RWPE1 (cell line): ENCODE data around the gene TMEM8B.

Experiments used
- CTCF ChIA-PET: fragments of 350-600 bp; sonication (Branson Sonifier 250); formaldehyde crosslinking; extraction: SDS; loops from one replicate; lab custom pipeline; 2021; lab: Yijun Ruan, JAX
- POLR2A ChIA-PET: fragments of 400-600 bp; formaldehyde crosslinking; extraction: SDS; loops from one replicate; lab custom pipeline; 2020; ENCODE audit warnings: antibody characterized with exemption; ENCODE audit not compliant: low non-redundant PET; lab: Yijun Ruan, JAX
- DNase-seq: peaks from one replicate; pipeline ENCODE4 v3.0.0; 2012; ENCODE audit warnings: low spot score
- H3K27ac ChIP-seq: fragments of 450-650 bp; 2 replicates; pipeline ENCODE4 v1.5.1; 2017
- CTCF ChIP-seq: fragments of 450-650 bp; conservative IDR thresholded peaks from 2 replicates; pipeline ENCODE4 v1.5.1; 2017; ENCODE audit warnings: low read depth, mild to moderate bottlenecking

The TMEM8B gene

GRCh38 chr9:35790385-35791296 is 38.4 kb upstream of the TMEM8B start:
- CTCF ChIA-PET = interaction anchor here (0.5 to 1.5 kb wide), 38 partner anchors 8 to 628 kb away, joined by 3 to 25 read pairs (median 4); partner anchors contain the start of genes CA9, HINT2 and HRCT1
- POLR2A ChIA-PET = interaction anchor here (1.2 kb wide), 1 partner anchor 92 kb away, joined by 3 read pairs; no protein-coding TSS in a partner anchor
- H3K27ac ChIP-seq = peak overlapping the region; percentile 68
- peak; percentile 91 for DNase-seq
- TF ChIP-seq CTCF = peak; percentile 97

GRCh38 chr9:35791297-35791921 is 37.6 kb upstream of the TMEM8B start, which contains the start of gene NPR2:
NPR2 (plus strand) TSS chr9:35791591; CDS start chr9:35792409, 818 bp downstream.
- H3K27ac ChIP-seq = peak within 1 kb of the TSS; percentile 68
- ChIA-PET CTCF (no interaction called here), POLR2A (no interaction called here)
- no peak for DNase-seq
- no peak for TF ChIP-seq CTCF

- ChIA-PET POLR2A (no interaction called here), CTCF (interaction anchor here (0.5 to 2.1 kb wide), 3 partner anchors 22 to 188 kb away, joined by 4 to 11 read pairs (median 5); no protein-coding TSS in a partner anchor)
- peak overlapping the region; percentile 68 for H3K27ac ChIP-seq
- no peak for DNase-seq
- TF ChIP-seq CTCF = no peak
These were observed 36.8 kb upstream of the TMEM8B start for GRCh38 chr9:35792024-35792813.

DNA sequence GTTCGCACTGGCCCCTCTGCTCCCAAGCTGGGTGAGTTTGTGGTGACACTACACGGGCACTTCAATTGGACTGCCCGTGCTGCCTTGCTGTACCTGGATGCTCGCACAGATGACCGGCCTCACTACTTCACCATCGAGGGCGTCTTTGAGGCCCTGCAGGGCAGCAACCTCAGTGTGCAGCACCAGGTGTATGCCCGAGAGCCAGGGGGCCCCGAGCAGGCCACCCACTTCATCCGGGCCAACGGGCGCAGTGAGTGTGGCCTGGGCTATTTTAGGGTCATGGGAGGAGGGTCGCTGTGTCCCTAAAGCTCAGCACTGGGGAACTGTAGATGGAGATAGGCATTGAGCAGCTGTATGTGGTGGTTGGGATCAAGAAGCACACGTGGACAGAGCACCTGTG is 36.2 kb upstream of the TMEM8B start:
- POLR2A ChIA-PET = no interaction called here
- CTCF ChIA-PET = interaction anchor here (0.5 to 2.1 kb wide), 3 partner anchors 21 to 189 kb away, joined by 4 to 11 read pairs (median 5); no protein-coding TSS in a partner anchor

GRCh38 chr9:35793461-35793860 is 35.6 kb upstream of the TMEM8B start:
- CTCF ChIA-PET = interaction anchor here (1.6 to 2.1 kb wide), 2 partner anchors 20 to 89 kb away, joined by 5 to 11 read pairs; no protein-coding TSS in a partner anchor
- TF ChIP-seq CTCF = no peak
- POLR2A ChIA-PET = no interaction called here
- H3K27ac ChIP-seq = peak overlapping the region; percentile 11
- no peak for DNase-seq

More for the DNA sequence above, 36.2 kb upstream of the TMEM8B start:
- no peak for DNase-seq
- no peak for TF ChIP-seq CTCF
- peak overlapping the region; percentile 68; the same call in 1 of the 2 replicates for H3K27ac ChIP-seq
